Spleen (tissue), 7 donors: ENCODE measurements around the gene GAL3ST2.
A peak's percentile ranks its signal among the peaks of the same experiment; 100 is the strongest.

Experiments used
- CTCF ChIP-seq, 11 experiments: fragments of 200-600 bp in 7 of 11; fragments of 450-650 bp in 4 of 11; sonication (generic) in 4 of 11; IDR thresholded peaks in 8 of 11; conservative IDR thresholded peaks in 3 of 11; 1 replicate in 7 of 11; 2 replicates in 4 of 11; pipeline versions ENCODE4 v1.4.0 to v1.8.0; 2016 to 2021; ENCODE audit warnings: antibody characterized with exemption in 11 of 11, inconsistent platforms in 4 of 11, mild to moderate bottlenecking in 1 of 11
- POLR2A ChIP-seq, 3 donors: fragments of 450-650 bp; IDR thresholded peaks; one replicate each; pipeline ENCODE4 v1.5.1; 2017; ENCODE audit warnings: antibody characterized with exemption in 3 of 3, mild to moderate bottlenecking in 1 of 3
- donor health status: DM: no; HTN: no; CAD: no; lungs with moderate emphysema.
- donor health status: DM: no; HTN: no; CAD: no.
- donor health status: DM: no; HTN: no; CAD: no.

DNA sequence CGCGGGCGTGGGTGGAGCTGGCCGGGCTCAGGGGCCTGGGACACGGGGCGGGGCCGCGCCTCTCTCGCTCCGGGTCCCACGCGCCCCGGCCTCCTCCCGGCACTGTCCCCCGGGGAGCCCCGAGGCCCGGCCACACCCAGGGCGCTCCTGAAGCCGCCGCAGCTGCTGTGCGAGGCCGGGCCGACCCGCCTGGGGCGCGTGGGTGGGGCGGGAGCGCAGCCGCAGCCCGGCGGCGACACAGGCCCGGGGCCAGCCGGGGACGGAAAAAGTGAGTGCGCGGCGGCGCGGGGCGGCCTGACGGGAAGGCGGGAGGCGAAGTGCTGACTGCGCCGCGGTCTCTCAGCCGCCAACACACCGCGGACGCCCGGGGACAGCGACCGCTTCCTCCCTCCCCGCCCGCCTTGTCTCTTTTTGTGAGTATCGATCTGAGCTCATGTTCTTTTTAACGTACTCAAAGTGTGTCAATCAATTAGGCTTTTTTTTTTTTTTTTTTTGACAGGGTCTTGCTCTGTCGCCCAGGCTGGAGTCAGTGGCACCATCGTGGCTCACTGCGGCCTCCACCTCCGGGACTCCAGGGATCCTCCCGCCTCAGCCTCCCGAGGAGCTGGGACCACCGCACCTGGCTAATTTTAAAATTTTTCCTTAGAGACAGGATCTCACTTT lies 67.6 kb downstream of the GAL3ST2 start:
- TF ChIP-seq CTCF (IDR thresholded peaks at IDR 0.05 in 8 of 11, conservative IDR thresholded peaks at IDR 0.05 in 3 of 11) (peak in 3 of 11 experiments; percentile 12 to 20 (median 17)), POLR2A (IDR thresholded peaks at IDR 0.05) (no peak)
